T-helper 2 cell treated with Interferon-gamma antibody and Interleukin-4, amounts not matched to agents 100 ng/mL and 5 ng/mL, for 36 hours (primary cell): ENCODE measurements around the gene HSPA12B. TPM values are rescaled to one million over a fixed set of nuclear protein-coding genes. Genes with fewer than 3 reads are reported as not detected.

Source experiments
- intact Hi-C: fragments of 100-400 bp; cut with micrococcal nuclease; formaldehyde crosslinking; loops from one replicate; pipeline ENCODE4 v1.15.1; 2023
- total RNA-seq: library from RNA; stranded (reverse); gene quantifications from 2 replicates; pipeline ENCODE4 v1.2.3, GENCODE V29; 2022

The HSPA12B gene
- total RNA-seq, 1 donor from 2014 or later, result not detected

DNA sequence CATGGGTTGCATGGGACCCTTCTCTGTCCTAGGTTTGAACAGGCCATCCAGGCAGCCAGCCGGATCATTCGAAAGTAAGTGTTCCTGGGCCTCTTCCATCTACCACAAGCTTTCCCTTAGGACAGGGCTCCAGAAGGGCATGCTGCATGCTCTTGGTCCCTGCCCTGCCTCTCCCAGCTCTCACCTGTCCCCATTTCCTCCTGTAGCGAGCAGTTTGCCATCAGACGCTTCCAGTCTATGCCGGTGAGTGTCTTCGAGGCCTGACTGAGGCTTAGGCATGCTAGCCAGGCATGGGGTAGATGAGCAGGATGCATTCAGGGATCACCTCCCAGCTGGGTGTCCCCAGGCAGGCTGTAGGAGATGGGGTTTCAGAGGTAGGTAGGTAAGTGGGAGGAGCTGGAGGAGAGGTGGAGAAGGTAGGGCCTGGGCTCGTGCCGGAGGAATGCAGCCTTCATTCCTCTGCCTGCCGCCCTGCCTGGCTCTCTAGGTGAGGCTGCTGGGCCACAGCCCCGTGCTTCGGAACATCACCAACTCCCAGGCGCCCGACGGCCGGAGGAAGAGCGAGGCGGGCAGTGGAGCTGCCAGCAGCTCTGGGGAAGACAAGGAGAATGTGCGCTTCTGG lies 67.9 kb downstream of the HSPA12B start:
- intact Hi-C loops, result no loop called here

DNA sequence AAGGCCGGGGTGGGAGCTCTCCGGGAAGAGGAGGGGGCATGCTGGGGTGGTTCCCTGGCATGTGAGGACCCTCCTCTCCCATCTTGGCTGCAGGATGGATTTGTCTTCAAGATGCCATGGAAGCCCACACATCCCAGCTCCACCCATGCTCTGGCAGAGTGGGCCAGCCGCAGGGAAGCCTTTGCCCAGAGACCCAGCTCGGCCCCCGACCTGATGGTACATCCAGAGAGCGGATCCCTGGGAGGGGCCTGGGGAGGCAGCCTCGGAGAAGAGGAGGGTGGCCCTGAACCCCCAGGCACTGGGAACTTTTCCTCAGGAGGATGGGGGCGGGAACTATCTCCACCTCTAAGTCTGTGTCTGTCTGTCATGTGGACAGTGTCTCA lies 68.4 kb downstream of the HSPA12B start:
- intact Hi-C loops, result no loop called here

DNA sequence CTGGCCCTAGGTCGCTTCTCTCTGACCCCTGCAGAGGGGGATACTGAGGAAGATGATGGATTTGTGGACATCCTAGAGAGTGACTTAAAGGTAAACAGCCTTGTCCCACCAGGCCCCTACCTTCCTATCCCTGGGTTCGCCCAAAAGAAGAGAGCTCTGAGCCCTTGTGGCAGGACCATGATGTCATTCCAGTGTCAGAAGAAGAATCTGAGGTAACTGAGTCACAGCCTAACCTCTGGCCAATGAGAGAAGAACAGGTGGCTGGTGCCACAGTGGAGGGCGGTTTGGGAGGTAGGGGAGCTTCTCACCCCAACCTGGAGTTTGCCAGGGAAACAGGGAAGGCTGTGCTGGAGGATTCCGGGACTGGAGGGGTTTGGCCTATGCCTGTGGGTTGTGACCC lies 68.8 kb downstream of the HSPA12B start:
- intact Hi-C loops, result no loop called here

DNA sequence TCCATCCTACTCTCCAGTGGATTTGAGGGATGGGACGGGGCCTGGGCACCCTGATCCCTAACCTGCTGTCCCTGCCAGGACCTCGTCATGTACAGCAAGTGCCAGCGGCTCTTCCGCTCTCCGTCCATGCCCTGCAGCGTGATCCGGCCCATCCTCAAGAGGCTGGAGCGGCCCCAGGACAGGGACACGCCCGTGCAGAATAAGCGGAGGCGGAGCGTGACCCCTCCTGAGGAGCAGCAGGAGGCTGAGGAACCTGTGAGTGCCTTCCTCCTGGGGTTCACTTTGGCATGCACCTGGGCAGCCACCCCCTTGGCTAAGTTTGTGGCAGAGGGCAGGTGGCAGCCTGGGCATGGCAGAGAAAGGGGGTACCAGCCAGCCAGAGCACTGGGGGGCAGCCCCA lies 69.4 kb downstream of the HSPA12B start:
- intact Hi-C loops, result no loop called here

Other genes starting within 250 kb of the HSPA12B start
- not detected in 2 replicates for gene GFRA4, start 69.3 kb upstream of the HSPA12B start, total RNA-seq
- gene ADAM33, start 50.7 kb upstream of the HSPA12B start, total RNA-seq, result not detected in 2 replicates
- gene SIGLEC1, start 20.1 kb upstream of the HSPA12B start, total RNA-seq, result not detected in 2 replicates
- 35.7 and 37.3 TPM in 2 replicates for gene ADISSP, start 35.1 kb downstream of the HSPA12B start, total RNA-seq
- gene SPEF1, start 48.8 kb downstream of the HSPA12B start, total RNA-seq, result 0.32 TPM in 2 replicates
- 85.2 and 85.5 TPM in 2 replicates for gene CENPB, start 54.1 kb downstream of the HSPA12B start, total RNA-seq
- gene CDC25B, start 63.6 kb downstream of the HSPA12B start, total RNA-seq, result 400 and 404 TPM in 2 replicates
- 15.7 and 18.5 TPM in 2 replicates for gene AP5S1, start 87.9 kb downstream of the HSPA12B start, total RNA-seq
- 40.1 and 40.5 TPM in 2 replicates for gene MAVS, start 114.1 kb downstream of the HSPA12B start, total RNA-seq
- gene PANK2, start 156.7 kb downstream of the HSPA12B start, total RNA-seq, result 58.5 and 63.1 TPM in 2 replicates